ENCODE results near the gene CFAP97D1. TPM values are rescaled to one million over a fixed set of nuclear protein-coding genes. Genes with fewer than 3 reads are reported as not detected.

Gene CFAP97D1
- total RNA-seq, 4 donors from 2014 or later = 0.12 TPM; not detected in 3

DNA sequence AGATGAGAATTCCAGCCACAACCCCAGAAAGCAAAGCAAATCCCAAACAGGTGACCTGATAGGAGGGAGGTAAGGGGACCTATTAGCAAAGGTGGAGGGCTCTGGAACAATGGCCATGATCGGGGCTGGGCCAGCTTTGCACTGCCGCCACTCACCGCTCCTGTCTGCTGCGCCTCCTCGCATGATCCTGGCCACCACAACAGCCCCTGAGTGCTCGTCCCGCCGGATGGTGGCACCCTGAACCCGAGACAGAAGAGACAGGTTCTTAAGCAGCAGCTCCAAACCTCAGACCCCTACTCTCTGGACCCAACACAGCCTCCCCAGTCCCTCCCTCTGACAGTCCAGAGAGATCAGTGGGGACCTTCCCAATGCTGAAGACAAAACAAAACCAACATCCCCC, 47.4 kb downstream of the CFAP97D1 start:
- TF ChIP-seq, protein P1, sequence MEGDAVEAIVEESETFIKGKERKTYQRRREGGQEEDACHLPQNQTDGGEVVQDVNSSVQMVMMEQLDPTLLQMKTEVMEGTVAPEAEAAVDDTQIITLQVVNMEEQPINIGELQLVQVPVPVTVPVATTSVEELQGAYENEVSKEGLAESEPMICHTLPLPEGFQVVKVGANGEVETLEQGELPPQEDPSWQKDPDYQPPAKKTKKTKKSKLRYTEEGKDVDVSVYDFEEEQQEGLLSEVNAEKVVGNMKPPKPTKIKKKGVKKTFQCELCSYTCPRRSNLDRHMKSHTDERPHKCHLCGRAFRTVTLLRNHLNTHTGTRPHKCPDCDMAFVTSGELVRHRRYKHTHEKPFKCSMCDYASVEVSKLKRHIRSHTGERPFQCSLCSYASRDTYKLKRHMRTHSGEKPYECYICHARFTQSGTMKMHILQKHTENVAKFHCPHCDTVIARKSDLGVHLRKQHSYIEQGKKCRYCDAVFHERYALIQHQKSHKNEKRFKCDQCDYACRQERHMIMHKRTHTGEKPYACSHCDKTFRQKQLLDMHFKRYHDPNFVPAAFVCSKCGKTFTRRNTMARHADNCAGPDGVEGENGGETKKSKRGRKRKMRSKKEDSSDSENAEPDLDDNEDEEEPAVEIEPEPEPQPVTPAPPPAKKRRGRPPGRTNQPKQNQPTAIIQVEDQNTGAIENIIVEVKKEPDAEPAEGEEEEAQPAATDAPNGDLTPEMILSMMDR (IDR thresholded peaks at IDR 0.05) = no peak
- TF ChIP-seq POLR2AphosphoS5 (IDR thresholded peaks at IDR 0.05) (no peak), EP300 (IDR thresholded peaks at IDR 0.05) (no peak), POLR2A (IDR thresholded peaks at IDR 0.05) (no peak)
- Histone ChIP-seq H3K36me3 (peaks cover 0 to 70% of the 10 kb centered on the region in 2 donors), H3K4me1 (peaks cover 0 to 31% (median 3%) of the 10 kb centered on the region in 3 donors), H3K9me3 (no peaks in the 10 kb centered on the region), H3K4me3 (no peak overlapping the region), H3K27ac (no peak overlapping the region), H3K27me3 (no peaks in the 10 kb centered on the region)
- ATAC-seq = no peak
- WGBS, 2 donors (ENCODE audit: low coverage in 1 of 2) = 96% methylated on average over 9 of the region's 9 CpGs; no CpG with 5 or more reads in 1 of the 2 donors

GRCh38 chr17:43829738-43830137, 49.5 kb downstream of the CFAP97D1 start:
- Histone ChIP-seq H3K36me3 (peaks cover 0 to 64% of the 10 kb centered on the region in 2 donors), H3K27ac (no peak overlapping the region), H3K9me3 (no peaks in the 10 kb centered on the region), H3K4me3 (no peak overlapping the region), H3K27me3 (no peaks in the 10 kb centered on the region), H3K4me1 (peaks cover 0 to 30% (median 6%) of the 10 kb centered on the region in 3 donors)
- no CpG with 5 or more reads among the region's 14 CpGs for WGBS, 2 donors (ENCODE audit: low coverage in 1 of 2)
- no peak for ATAC-seq
- TF ChIP-seq POLR2A (IDR thresholded peaks at IDR 0.05) = no peak
- TF ChIP-seq, protein P1 (IDR thresholded peaks at IDR 0.05) = no peak
- no peak for TF ChIP-seq POLR2AphosphoS5 (IDR thresholded peaks at IDR 0.05)
- no peak for TF ChIP-seq EP300 (IDR thresholded peaks at IDR 0.05)

GRCh38 chr17:43830510-43831140, 50.4 kb downstream of the CFAP97D1 start:
- 89 to 97% methylated on average over 5 to 6 of the region's 7 CpGs for WGBS, 2 donors (ENCODE audit: low coverage in 1 of 2)
- Histone ChIP-seq H3K4me3 (no peak overlapping the region), H3K9me3 (no peaks in the 10 kb centered on the region), H3K27me3 (no peaks in the 10 kb centered on the region), H3K36me3 (peaks cover 0 to 55% of the 10 kb centered on the region in 2 donors), H3K4me1 (peaks cover 0 to 30% (median 6%) of the 10 kb centered on the region in 3 donors), H3K27ac (no peak overlapping the region)
- no peak for ATAC-seq
- TF ChIP-seq EP300 (IDR thresholded peaks at IDR 0.05) (no peak), POLR2AphosphoS5 (IDR thresholded peaks at IDR 0.05) (no peak), POLR2A (IDR thresholded peaks at IDR 0.05) (no peak)
- TF ChIP-seq, protein P1 (IDR thresholded peaks at IDR 0.05) = no peak

DNA sequence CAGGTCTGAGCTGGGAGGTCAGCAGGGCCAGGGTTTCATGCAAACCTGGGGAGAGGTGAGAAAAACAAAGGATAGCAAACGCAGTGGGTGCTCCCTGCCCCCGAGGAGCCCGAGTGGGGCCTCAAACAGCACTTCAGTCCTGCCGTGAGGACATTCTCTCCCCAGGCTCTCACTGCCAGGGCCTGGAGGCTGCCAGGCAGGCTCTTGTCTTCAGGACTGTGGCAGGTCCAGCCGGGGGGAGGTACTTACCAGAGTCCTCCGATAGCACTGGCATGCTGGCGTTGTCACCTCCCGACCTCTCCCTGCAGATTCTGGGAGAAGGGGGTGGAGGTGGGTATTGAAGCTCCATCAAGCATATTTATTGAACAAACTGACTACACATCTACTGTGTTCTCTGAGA, 51.4 kb downstream of the CFAP97D1 start:
- H3K4me3 ChIP-seq = peak overlapping the region in 1 of 2 donors; percentile 95
- ATAC-seq = no peak
- no peaks in the 10 kb centered on the region for H3K27me3 ChIP-seq
- no CpG with 5 or more reads among the region's 8 CpGs for WGBS, 2 donors (ENCODE audit: low coverage in 1 of 2)
- no peak for TF ChIP-seq POLR2AphosphoS5 (IDR thresholded peaks at IDR 0.05)
- TF ChIP-seq, protein P1 (IDR thresholded peaks at IDR 0.05) = no peak
- TF ChIP-seq POLR2A (IDR thresholded peaks at IDR 0.05) = no peak
- TF ChIP-seq EP300 (IDR thresholded peaks at IDR 0.05) = no peak
- H3K27ac ChIP-seq = no peak overlapping the region
- H3K36me3 ChIP-seq = peaks cover 0 to 47% of the 10 kb centered on the region in 2 donors
- H3K9me3 ChIP-seq = no peaks in the 10 kb centered on the region
- peaks cover 0 to 30% (median 6%) of the 10 kb centered on the region in 3 donors for H3K4me1 ChIP-seq

Data from gastroesophageal sphincter (tissue), 4 donors.